CD4-positive, alpha-beta T cell (primary cell): ENCODE results near the gene GFOD1. TPM values are rescaled to one million over a fixed set of nuclear protein-coding genes. Genes with fewer than 3 reads are reported as not detected.
A peak's percentile ranks its signal among the peaks of the same experiment; 100 is the strongest.

Source experiments
- ATAC-seq: fragments of 200-7000 bp; cut with Tn5 transposase; one replicate; pipeline ENCODE4 v1.10.0; 2022; ENCODE audit warnings: mild to moderate bottlenecking; ENCODE audit not compliant: poor library complexity
- CTCF ChIA-PET: fragments of 350-600 bp; sonication (Branson Sonifier 250); formaldehyde crosslinking; loops from one replicate; lab custom pipeline; 2021; ENCODE audit warnings: antibody characterized with exemption, inconsistent platforms; lab: Charles Lee
- POLR2A ChIA-PET: fragments of 350-600 bp; sonication (Branson Sonifier 250); formaldehyde crosslinking; loops from one replicate; lab custom pipeline; 2021; ENCODE audit warnings: antibody characterized with exemption, inconsistent platforms; lab: Charles Lee
- DNase-seq, 14 experiments: peaks; one replicate each; pipeline ENCODE4 v3.0.0-alpha.2; 2013 to 2020; ENCODE audit warnings: mixed read lengths in 2 of 14
- H3K27ac ChIP-seq, 2 donors: one replicate each; pipeline versions ENCODE4 v1.5.1 to v1.7.0; 2013; ENCODE audit warnings: low read length in 2 of 2, low read depth in 1 of 2, mild to moderate bottlenecking in 1 of 2
- H3K27me3 ChIP-seq, 2 experiments: 1 replicate in 1 of 2; 2 replicates in 1 of 2; pipeline versions ENCODE4 v1.6.1 to v1.7.0; 2013; ENCODE audit warnings: low read length in 2 of 2, control low read depth in 1 of 2, mild to moderate bottlenecking in 1 of 2, moderate library complexity in 1 of 2; ENCODE audit not compliant: insufficient read depth in 2 of 2, control insufficient read depth in 1 of 2
- H3K36me3 ChIP-seq: one replicate; pipeline ENCODE4 v1.6.1; 2013; ENCODE audit warnings: low read length, control low read depth; ENCODE audit not compliant: insufficient read depth
- H3K4me1 ChIP-seq: one replicate; pipeline ENCODE4 v1.6.1; 2013; ENCODE audit warnings: low read length, control low read depth; ENCODE audit not compliant: insufficient read depth
- H3K4me3 ChIP-seq: one replicate; pipeline ENCODE4 v1.5.1; 2013; ENCODE audit warnings: mild to moderate bottlenecking, low read length, moderate library complexity
- H3K9me3 ChIP-seq, 2 experiments: 1 replicate in 1 of 2; 2 replicates in 1 of 2; pipeline versions ENCODE4 v1.6.1 to v1.7.0; 2013; ENCODE audit warnings: low read length in 2 of 2, mild to moderate bottlenecking in 2 of 2, control low read depth in 1 of 2, moderate library complexity in 1 of 2; ENCODE audit not compliant: control insufficient read depth in 1 of 2, insufficient read depth in 1 of 2
- H3K27ac Mint-ChIP-seq: one replicate; pipeline ENCODE4 v1.8.0; 2020; ENCODE audit warnings: mixed read lengths
- H3K27me3 Mint-ChIP-seq: one replicate; pipeline ENCODE4 v1.8.0; 2021; ENCODE audit warnings: mixed read lengths
- H3K36me3 Mint-ChIP-seq: one replicate; pipeline ENCODE4 v1.8.0; 2021; ENCODE audit warnings: low read depth, mixed read lengths
- H3K4me1 Mint-ChIP-seq: one replicate; pipeline ENCODE4 v1.8.0; 2021; ENCODE audit warnings: low read depth, mixed read lengths
- H3K4me3 Mint-ChIP-seq: one replicate; pipeline ENCODE4 v1.8.0; 2020; ENCODE audit warnings: mild to moderate bottlenecking, mixed read lengths
- H3K9me3 Mint-ChIP-seq: one replicate; pipeline ENCODE4 v1.8.0; 2020; ENCODE audit warnings: mixed read lengths
- CTCF ChIP-seq: fragments of 200-600 bp; IDR thresholded peaks from one replicate; pipeline ENCODE4 v1.8.0; 2022; ENCODE audit warnings: antibody characterized with exemption, mild to moderate bottlenecking
- intact Hi-C, 2 experiments: fragments of 100-400 bp; cut with DNase I in 1 of 2; cut with micrococcal nuclease in 1 of 2; formaldehyde crosslinking; loops; one replicate each; pipeline versions ENCODE4 v1.15.1 to v1.9.0; 2023 to 2025; cut with DNase I, micrococcal nuclease
- total RNA-seq, 174 experiments: library from RNA in 2 of 174; stranded (reverse) in 2 of 174; gene quantifications; one replicate each; pipeline ENCODE4 v1.2.3 and lab custom pipeline; 2021 to 2026

GFOD1 gene
- total RNA-seq, 2 experiments from 2014 or later, result 1.3 to 2.0 TPM

- Histone ChIP-seq H3K4me1 (peaks cover 30% of the 10 kb centered on the region), H3K27ac (peak overlapping the region; percentile 60 to 65), H3K9me3 (no peaks in the 10 kb centered on the region), H3K4me3 (peak overlapping the region; percentile 43), H3K27me3 (no peaks in the 10 kb centered on the region), H3K36me3 (no peaks in the 10 kb centered on the region)
- ChIA-PET CTCF (interaction anchor here (0.8 to 1.2 kb wide), 3 partner anchors 73 to 260 kb away, joined by 3 read pairs; partner anchors contain the start of genes NOL7 and SIRT5), POLR2A (interaction anchor here (0.7 to 2.5 kb wide), 5 partner anchors 17 to 259 kb away, joined by 3 to 14 read pairs (median 3); partner anchors contain the start of genes NOL7, SIRT5 and TBC1D7)
- Mint-ChIP-seq H3K4me1 (peaks cover 41% of the 10 kb centered on the region), H3K27me3 (no peaks in the 10 kb centered on the region), H3K4me3 (peak overlapping the region; percentile 81), H3K27ac (peak overlapping the region; percentile 89), H3K36me3 (no peaks in the 10 kb centered on the region), H3K9me3 (no peaks in the 10 kb centered on the region)
- no peak for TF ChIP-seq CTCF
- intact Hi-C loops, result loop anchor here in 1 of 2 experiments (1.0 kb wide), 1 partner anchor 19 kb away; no protein-coding TSS in a partner anchor
- peak in 4 of 14 experiments; percentile 20 to 73 (median 58) for DNase-seq
- peak; percentile 69 for ATAC-seq
Measured at GRCh38 chr6:13355043-13355945, 132.1 kb downstream of the GFOD1 start.

DNA sequence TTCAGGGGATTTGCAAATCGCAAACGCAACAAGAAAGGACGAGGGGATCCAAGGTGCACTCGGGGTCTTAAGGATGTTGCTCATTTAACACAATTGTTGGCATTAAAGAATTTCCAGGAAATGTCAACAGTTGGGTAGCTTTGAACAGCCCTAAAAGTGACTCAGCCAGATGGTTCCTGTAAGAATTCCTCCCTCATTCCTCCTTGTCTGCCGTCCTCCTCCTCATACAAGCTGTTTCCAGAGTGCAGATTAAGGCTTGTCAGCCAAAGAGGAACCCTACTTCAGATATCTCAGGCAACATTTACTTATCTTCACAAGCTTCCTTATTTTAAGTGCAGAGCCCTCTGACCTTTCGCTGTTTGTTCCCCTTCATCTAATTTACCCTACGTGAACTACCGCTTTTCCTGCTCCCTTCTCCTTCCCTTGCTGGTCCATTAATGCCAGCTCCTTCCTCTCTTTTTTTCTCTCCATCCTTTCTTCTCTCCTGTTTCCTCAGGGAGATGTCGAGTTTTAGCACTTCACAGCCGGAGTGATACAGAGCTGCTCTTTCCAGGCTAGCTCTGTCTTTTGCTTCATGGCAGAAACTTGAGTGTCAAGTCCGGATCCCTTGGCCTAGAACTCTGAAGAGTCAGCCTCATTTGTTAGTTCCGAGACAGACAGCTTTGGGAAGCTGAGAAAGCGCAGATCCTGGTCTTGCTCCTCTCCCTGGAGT, 132.9 kb downstream of the GFOD1 start:
- intact Hi-C loops, result loop anchor here in 1 of 2 experiments (1.0 kb wide), 1 partner anchor 18 kb away; no protein-coding TSS in a partner anchor
- H3K36me3 Mint-ChIP-seq, result no peaks in the 10 kb centered on the region
- no peak overlapping the region for H3K4me3 ChIP-seq
- ATAC-seq, result no peak
- ChIA-PET POLR2A (interaction anchor here (0.7 to 2.5 kb wide), 2 partner anchors 16 to 220 kb away, joined by 3 to 7 read pairs; partner anchors contain the start of gene SIRT5), CTCF (interaction anchor here (1.2 kb wide), 1 partner anchor 74 kb away, joined by 3 read pairs; no protein-coding TSS in a partner anchor)
- DNase-seq, result peak in 1 of 14 experiments; percentile 22
- H3K27ac ChIP-seq, result peak overlapping the region in 1 of 2 donors; percentile 65
- no peaks in the 10 kb centered on the region for H3K9me3 Mint-ChIP-seq
- H3K4me1 ChIP-seq, result peaks cover 30% of the 10 kb centered on the region
- H3K4me3 Mint-ChIP-seq, result peak overlapping the region; percentile 26
- H3K4me1 Mint-ChIP-seq, result peaks cover 41% of the 10 kb centered on the region
- no peaks in the 10 kb centered on the region for H3K27me3 ChIP-seq
- no peaks in the 10 kb centered on the region for H3K36me3 ChIP-seq
- no peaks in the 10 kb centered on the region for H3K27me3 Mint-ChIP-seq
- no peak for TF ChIP-seq CTCF
- peak overlapping the region; percentile 89 for H3K27ac Mint-ChIP-seq
- no peaks in the 10 kb centered on the region for H3K9me3 ChIP-seq

GRCh38 chr6:13352165-13352564, 135.2 kb downstream of the GFOD1 start:
- H3K36me3 ChIP-seq, result no peaks in the 10 kb centered on the region
- Mint-ChIP-seq H3K4me1 (peaks cover 36% of the 10 kb centered on the region), H3K36me3 (no peaks in the 10 kb centered on the region), H3K27ac (no peak overlapping the region), H3K4me3 (no peak overlapping the region), H3K27me3 (no peaks in the 10 kb centered on the region), H3K9me3 (no peaks in the 10 kb centered on the region)
- no peaks in the 10 kb centered on the region for H3K9me3 ChIP-seq
- peaks cover 28% of the 10 kb centered on the region for H3K4me1 ChIP-seq
- DNase-seq, result no peak
- TF ChIP-seq CTCF, result no peak
- POLR2A ChIA-PET, result no interaction called here
- H3K4me3 ChIP-seq, result no peak overlapping the region
- CTCF ChIA-PET, result no interaction called here
- no peak for ATAC-seq
- intact Hi-C loops, result no loop called here
- no peak overlapping the region for H3K27ac ChIP-seq
- H3K27me3 ChIP-seq, result no peaks in the 10 kb centered on the region
